ENCODE data around the gene MARCHF3. TPM values are rescaled to one million over a fixed set of nuclear protein-coding genes. Genes with fewer than 3 reads are reported as not detected.

The MARCHF3 gene
- total and polyA plus RNA-seq, 2 of the 13 experiments (the other 11 are each of a cell fraction or from before 2014, with no cell fraction given) = 4.8 to 11.9 TPM

DNA sequence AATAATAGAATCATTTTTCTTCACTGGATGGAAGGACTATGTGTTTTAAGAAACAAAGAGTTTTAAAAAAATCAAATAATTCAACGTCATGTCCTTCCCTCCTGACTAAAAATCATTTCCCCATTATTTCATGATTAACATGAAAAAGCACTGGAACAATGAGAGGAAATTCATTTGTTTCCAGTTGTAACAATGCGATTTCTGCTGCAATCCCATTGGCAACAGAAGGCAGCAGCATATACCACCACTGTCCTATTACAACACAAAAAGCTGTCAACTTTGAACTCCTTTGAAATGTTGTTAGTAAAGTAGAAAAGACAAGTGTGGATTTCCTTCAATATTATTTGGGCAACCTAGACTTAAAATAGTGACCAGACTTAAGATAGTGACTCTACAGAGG, 39.9 kb upstream of the MARCHF3 start (continued):
- TF ChIP-seq, protein P1, sequence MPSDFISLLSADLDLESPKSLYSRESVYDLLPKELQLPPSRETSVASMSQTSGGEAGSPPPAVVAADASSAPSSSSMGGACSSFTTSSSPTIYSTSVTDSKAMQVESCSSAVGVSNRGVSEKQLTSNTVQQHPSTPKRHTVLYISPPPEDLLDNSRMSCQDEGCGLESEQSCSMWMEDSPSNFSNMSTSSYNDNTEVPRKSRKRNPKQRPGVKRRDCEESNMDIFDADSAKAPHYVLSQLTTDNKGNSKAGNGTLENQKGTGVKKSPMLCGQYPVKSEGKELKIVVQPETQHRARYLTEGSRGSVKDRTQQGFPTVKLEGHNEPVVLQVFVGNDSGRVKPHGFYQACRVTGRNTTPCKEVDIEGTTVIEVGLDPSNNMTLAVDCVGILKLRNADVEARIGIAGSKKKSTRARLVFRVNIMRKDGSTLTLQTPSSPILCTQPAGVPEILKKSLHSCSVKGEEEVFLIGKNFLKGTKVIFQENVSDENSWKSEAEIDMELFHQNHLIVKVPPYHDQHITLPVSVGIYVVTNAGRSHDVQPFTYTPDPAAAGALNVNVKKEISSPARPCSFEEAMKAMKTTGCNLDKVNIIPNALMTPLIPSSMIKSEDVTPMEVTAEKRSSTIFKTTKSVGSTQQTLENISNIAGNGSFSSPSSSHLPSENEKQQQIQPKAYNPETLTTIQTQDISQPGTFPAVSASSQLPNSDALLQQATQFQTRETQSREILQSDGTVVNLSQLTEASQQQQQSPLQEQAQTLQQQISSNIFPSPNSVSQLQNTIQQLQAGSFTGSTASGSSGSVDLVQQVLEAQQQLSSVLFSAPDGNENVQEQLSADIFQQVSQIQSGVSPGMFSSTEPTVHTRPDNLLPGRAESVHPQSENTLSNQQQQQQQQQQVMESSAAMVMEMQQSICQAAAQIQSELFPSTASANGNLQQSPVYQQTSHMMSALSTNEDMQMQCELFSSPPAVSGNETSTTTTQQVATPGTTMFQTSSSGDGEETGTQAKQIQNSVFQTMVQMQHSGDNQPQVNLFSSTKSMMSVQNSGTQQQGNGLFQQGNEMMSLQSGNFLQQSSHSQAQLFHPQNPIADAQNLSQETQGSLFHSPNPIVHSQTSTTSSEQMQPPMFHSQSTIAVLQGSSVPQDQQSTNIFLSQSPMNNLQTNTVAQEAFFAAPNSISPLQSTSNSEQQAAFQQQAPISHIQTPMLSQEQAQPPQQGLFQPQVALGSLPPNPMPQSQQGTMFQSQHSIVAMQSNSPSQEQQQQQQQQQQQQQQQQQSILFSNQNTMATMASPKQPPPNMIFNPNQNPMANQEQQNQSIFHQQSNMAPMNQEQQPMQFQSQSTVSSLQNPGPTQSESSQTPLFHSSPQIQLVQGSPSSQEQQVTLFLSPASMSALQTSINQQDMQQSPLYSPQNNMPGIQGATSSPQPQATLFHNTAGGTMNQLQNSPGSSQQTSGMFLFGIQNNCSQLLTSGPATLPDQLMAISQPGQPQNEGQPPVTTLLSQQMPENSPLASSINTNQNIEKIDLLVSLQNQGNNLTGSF (CRISPR knock-in tag; IDR thresholded peaks at IDR 0.05) = no peak
- TF ChIP-seq FOSL2 (CRISPR knock-in tag; IDR thresholded peaks at IDR 0.05) (no peak), GTF2F1 (IDR thresholded peaks at IDR 0.05; ENCODE audit: low read length) (no peak)

DNA sequence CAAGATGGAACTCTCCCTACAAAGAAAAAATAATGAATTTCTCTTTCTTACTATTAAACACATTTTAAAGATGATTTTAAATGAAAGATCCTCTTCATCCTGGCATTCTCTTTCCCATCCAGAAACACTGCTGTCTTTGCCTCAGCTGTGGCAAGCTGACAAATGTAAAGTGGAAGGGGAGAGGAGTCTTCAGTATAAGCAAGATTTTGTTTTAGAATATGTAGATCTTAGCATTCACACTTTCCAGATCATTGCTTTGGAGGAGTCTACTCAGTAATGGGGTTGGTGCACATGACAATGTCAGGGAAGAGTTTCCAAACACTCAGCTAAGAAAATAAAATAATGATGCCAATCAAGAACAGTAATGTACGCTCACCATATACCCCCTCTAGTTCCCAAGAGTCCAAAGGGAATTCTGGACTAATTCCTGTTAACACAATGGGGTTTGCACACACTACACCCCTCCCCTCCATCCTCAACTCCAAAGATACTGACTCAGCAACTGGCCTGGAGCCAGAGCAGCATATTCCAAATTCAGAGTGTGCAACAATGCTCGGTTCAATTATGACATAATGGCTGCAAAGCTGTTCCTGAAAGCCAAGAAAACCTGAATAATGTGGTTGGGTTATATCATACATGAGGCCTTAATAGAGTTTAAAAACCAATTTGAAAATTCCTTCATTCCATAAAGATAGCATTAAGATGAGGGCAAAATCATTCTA, 38.3 kb upstream of the MARCHF3 start:
- Histone ChIP-seq H3K27ac (ENCODE audit: extremely low read length, insufficient read depth, low read length) (no peak overlapping the region), H3K36me3 (replicated peaks in 1 of 2; ENCODE audit: control insufficient read depth in 1 of 2, insufficient read depth in 2 of 2, low read length in 2 of 2) (peaks cover 0 to 3% of the 10 kb centered on the region in 2 experiments; a peak in 2 of 5 replicates), H3K27me3 (ENCODE audit: control insufficient read depth in 1 of 2, insufficient read depth in 2 of 2, low read length in 2 of 2) (no peaks in the 10 kb centered on the region), H3K9ac (ENCODE audit: insufficient read depth, low read depth, low read length) (no peak overlapping the region), H3K4me3 (replicated peaks in 1 of 3; ENCODE audit: insufficient read depth in 1 of 3, low read depth in 2 of 3, low read length in 3 of 3) (no peak overlapping the region), H3K9me3 (ENCODE audit: low read length) (no peaks in the 10 kb centered on the region), H2AFZ (ENCODE audit: low read length) (no peak overlapping the region), H4K20me1 (ENCODE audit: insufficient read depth, low read length) (no peaks in the 10 kb centered on the region), H3K79me2 (ENCODE audit: insufficient read depth, low read length) (no peaks in the 10 kb centered on the region), H3K4me1 (ENCODE audit: insufficient read depth, low read length) (peaks cover 12% of the 10 kb centered on the region), H3K4me2 (ENCODE audit: low read depth, low read length) (no peak overlapping the region)
- ChIA-PET POLR2A (no interaction called here), CTCF (ENCODE audit: low intra/inter-chr PET ratio, low total read pairs) (no interaction called here)
- no peak for DNase-seq (ENCODE audit: low spot score)
- no peak for FAIRE-seq
- no TSS peak for BruUV-seq (replicated peaks)
- TF ChIP-seq, protein P2, sequence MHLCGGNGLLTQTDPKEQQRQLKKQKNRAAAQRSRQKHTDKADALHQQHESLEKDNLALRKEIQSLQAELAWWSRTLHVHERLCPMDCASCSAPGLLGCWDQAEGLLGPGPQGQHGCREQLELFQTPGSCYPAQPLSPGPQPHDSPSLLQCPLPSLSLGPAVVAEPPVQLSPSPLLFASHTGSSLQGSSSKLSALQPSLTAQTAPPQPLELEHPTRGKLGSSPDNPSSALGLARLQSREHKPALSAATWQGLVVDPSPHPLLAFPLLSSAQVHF (CRISPR knock-in tag; IDR thresholded peaks at IDR 0.05) = no peak
- TF ChIP-seq MAFK (conservative IDR thresholded peaks at IDR 0.05 in 1 of 2, IDR thresholded peaks at IDR 0.05 in 1 of 2; ENCODE audit: low read length in 2 of 2) = peak; percentile 22 to 33; a peak in 2 of 4 replicates
- peak; percentile 22; the same call in 1 of the 2 replicates for TF ChIP-seq MAFF (IDR thresholded peaks at IDR 0.05; ENCODE audit: low read depth, low read length)
- 92% methylated on average over 2 of the region's 2 CpGs for WGBS (ENCODE audit: low lambda C conversion rate)
- in situ Hi-C loops (cut with HindIII; ENCODE audit: extremely low pct_ligation_motif_present, low pct_unique_long_range_greater_than_20kb) (no loop called here), intact Hi-C loops (cut with micrococcal nuclease; ENCODE audit: unreplicated experiment) (no loop called here)
- ATAC-seq = no peak
